NCI-H345 (cell line): ENCODE results near the gene CARD9.

Source experiments
- DNase-seq: peaks from one replicate; lab custom pipeline; 2025; lab: John Stamatoyannopoulos, UW

Gene CARD9

GRCh38 chr9:136380381-136380780 is 6.9 kb upstream of the CARD9 start:
- no peak for DNase-seq

DNA sequence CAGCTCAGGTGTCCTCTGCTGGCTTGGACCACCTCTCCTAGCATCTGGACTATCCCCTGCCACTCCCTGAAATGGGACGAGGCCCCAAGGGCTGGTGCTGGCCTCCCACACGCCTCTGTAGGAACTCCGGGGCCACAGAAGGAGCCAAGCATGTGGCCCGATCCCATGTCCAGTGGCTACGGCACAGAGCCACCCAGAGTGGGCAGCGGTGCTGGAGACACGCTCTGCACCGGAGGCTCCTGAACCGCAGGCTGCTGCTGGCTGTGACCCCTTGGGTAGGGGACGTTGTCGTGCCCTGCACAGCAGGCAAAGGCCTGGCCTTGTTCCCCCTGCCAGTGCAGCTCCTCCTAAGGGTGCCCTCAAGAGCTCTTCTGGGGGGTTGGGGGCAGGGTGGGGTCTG is 6.4 kb upstream of the CARD9 start:
- DNase-seq: no peak

GRCh38 chr9:136379401-136379800 is 5.9 kb upstream of the CARD9 start:
- DNase-seq: no peak

- no peak for DNase-seq
Observed at GRCh38 chr9:136379003-136379287, 5.5 kb upstream of the CARD9 start.

DNA sequence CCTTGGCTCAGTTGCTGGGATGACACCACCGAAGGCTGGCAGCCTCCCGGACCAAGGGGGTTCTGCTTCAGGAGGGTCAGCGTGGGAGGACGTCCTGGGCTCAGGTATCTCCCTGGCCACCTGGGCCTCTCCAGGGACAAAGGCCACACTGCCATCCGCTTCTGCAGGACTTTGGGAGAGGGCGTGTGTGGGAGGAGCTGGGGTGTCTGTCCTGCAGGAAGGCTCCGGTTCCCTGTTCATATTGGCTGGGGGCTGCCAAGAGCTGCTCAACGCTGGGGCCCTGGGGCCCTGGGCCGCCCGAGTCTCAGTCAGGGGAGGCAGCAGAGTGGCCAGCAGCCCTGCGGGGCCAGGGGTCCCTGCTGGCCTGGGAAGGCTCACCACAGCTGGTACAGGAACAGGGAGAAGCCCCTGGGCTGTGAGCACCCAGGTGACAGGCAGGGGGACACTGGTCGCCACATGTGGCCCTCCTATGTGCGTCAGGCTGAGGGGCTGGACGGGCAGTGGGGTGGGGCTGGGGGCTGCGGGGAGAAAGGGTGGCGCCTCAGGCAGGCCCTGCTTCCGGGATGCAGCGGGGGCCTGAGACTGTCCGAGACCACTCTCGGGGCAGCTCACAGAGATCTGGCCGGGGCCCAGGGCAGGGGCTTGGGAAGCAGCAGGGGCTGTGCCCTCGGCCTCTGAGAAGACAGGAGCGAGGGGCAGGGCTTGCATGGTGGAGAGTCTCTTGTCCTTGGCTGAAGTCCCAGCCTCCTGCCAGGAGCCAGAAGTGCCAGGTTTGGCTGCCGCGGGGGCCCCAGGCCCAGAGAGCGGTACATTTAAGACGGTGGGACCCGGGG is 4.9 kb upstream of the CARD9 start:
- DNase-seq: no peak

- DNase-seq: no peak
Observed at GRCh38 chr9:136377341-136378169, 4.1 kb upstream of the CARD9 start.

- no peak for DNase-seq
Observed at GRCh38 chr9:136376457-136376856, 3.0 kb upstream of the CARD9 start.

- DNase-seq: no peak
Observed at GRCh38 chr9:136375096-136375495, 1.6 kb upstream of the CARD9 start.

- DNase-seq: no peak
Observed at GRCh38 chr9:136374183-136374575, 710 bp upstream of the CARD9 start.

- no peak for DNase-seq
Observed at GRCh38 chr9:136372561-136373299, 739 bp downstream of the CARD9 start.

DNA sequence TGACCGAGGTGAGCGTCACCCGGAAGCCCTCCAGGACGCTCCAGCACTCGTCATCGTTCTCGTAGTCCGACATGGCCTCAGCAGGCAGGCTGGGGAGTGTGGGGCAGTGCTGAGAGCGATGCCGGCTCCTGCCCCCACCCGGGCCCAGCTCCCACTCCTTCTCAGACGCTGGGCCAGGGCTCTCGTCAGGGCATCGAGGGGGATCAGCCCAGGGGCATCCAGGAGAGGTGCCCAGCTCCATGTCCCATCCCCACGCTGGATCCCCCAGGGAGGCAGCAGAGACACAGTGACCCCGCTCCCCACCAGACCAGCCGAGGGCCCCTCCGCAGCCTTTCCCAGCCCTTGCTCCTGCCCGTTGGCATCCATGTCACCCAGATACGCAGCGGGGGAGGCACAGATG is 1.5 kb downstream of the CARD9 start:
- DNase-seq: no peak

DNA sequence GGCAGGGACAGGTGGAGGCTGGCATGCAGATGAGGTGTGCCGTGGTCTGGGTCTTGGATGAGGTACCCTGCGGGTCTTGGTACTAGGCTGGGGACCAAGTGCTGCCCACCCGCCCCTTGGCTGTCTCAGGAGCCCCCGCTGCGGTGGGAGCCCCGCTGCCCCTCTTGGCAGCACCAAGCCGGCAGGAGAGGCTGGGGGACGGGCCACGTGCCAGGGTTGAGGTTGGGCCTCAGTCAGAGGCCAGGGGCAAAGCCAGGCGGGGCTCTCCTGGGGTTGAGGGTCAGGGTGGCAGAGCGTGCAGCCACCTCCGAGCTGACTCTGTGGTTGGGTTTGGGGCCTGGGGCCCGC is 2.0 kb downstream of the CARD9 start:
- DNase-seq: no peak

DNA sequence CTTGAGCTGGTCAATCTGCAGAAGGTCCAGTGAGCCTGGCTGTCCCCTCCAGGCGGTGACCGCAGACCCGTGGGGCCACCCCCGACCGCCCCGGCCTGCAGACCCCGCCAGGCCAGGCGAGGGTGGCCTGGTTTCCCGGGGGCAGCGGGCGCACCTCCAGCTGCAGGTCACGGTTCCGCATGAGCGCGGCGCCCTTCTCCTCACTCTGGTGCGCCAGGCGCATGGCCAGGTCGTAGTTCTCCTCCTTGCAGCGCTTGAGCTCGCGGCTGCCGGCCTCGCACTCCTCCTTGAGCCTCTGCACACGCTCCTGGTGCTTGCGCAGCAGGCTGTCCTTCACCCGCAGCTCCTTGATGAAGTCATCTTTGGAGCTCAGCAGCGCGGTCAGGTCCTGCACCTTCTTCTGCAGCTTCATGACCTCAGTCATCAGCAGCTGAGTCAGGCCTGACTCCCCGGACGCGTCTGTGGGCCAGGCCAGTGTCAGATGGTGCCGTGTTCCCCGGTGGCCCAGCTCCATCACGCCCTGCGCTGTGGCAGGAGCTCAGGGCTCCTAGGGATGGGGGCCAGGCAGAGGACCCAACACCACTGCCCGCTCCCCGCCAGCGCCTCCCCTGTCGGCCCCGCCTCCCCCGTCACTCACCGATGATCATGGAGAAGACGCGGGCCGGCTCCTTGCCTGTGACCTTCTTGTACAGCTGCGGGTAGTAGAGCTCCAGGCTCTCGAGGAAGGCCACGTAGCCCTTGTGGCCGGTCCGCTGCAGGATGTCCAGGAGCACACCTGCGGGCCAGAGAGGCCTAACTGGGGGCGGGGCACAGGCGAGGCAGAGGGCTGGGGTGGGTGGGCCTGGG is 2.6 kb downstream of the CARD9 start:
- DNase-seq: no peak

GRCh38 chr9:136370037-136370436 is 3.4 kb downstream of the CARD9 start:
- no peak for DNase-seq

GRCh38 chr9:136368190-136368589 is 5.3 kb downstream of the CARD9 start:
- no peak for DNase-seq

DNA sequence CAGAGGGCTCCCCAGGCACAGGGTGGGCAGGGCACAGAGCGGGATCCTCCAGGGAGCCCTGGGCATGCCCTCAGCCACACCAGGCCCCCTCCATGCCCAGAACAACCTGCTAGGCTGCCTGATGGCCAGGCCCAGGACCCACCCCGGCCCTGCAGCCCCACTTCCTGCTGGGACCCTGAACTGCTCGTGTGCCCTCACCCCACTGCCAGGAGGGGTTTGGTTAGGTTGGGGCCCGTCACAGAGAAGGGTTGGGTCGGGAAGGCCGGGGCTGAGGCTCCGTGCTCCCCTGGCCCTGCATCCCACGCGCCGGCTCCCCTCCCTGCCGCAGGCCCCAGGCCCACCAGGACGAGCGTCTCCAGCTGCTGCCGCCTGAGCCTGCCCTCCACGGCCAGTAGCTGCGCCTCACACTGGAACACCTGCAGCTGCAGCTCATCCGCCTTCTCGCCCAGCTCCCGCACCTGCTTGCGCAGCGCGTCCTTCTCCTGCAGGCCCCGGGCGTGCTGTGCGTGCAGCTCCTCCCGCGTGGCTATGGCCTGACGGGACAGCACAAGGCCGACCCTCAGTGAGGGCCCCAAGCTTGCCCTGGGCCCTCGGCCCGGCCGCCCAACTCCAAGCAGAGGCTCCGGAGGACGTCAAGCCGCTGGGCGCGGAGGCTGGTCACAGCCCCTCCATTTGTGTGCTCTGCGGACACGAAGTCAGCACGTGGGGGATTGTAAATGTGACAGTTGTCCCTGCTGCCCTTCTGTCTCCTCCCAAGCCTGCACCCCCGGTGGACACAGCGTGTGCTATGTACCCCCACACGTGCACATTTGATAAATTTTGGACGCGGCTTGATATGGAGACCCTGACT is 5.9 kb downstream of the CARD9 start:
- DNase-seq: no peak

DNA sequence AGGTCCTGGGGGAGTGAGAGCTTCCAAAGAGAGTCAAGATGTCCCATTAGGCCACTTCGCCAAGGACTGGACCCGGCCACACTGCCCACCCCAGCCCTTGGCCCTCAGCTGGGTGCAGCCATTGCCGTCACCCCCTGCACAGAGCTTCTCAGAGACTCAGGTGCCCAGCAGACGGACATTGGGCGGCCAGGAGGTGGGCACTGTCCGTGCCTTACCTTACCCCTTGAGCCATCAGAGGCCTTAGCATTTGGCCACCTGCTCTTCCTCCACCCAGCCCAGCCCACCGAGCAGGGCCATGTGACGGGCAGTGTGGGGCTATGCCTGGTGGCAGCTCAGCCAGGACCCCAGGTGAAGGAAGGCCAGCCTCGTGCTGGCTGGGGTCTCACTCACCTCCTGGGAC is 6.6 kb downstream of the CARD9 start:
- no peak for DNase-seq

DNA sequence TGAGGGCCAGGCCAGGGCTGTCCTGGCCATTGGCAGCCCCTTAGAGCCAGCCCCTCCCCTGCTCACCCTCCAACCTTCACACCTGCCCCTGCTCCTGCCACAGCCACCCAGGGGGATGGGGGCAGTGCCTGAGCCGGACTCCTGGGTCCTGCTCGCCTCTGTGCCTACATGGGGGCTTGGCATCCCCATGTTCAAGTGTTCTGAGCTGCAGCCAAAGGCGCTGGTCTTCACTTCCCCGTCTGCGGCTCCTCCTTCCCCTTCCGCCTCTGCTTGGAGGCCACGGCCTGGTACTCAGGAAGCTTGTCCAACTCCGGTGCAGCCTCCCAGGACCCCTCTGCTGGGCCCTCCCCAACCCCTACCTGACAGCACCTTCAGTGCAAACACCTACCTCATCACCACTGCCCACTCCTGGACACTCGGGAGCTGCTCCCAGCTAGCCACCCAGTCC is 7.7 kb downstream of the CARD9 start:
- DNase-seq: no peak

DNA sequence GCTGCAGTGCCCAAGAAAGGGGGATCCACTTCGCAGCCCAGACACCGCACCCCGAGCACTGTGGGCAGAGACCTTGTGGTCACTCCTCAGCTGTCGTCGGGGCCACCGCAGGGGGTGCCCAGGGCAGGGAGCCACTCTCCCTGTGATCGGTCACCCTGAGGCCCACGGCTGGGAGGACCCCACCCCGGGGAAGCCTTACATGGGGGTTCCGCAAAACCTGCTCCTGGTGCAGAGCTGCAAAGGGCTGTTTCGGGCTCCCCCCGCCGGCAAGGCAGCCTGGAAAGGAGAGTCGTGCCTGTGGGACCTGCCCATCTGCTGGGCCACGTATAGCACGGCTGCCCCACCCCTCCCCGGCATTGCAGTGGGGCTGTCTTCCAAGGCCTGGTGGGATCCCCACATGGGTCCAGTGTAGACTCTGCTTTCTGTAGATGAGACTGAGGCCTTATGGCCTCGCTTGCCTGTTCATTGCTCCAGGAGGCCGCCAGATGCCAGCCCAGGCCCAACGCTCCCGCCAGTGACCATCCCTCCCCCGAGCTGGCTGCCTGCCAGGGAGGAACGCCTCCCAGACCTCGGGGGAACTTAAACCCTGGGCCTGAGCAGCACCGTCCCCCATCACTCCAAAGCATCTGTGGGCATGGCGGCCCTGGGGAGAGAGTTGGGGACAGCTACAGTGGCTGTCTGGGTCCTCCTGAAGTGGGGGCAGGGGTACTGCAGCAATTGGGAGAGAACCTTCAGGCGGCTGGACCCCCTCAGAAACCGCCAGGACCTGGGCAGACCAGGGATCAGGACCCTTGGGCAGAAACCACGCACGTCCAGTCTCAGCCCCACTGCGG is 8.3 kb downstream of the CARD9 start:
- DNase-seq: no peak
